CD4-positive, alpha-beta T cell treated with Interferon alpha-2 for 1 hour (primary cell): ENCODE measurements around the gene SSBP3.
A peak's percentile ranks its signal among the peaks of the same experiment; 100 is the strongest.
"Not testable (repeated sequence)": the region's sequence is repeated elsewhere in the genome, so short reads cannot be mapped to it uniquely, and the experiment has no call there.

ENCODE experiments used
- DNase-seq, 2 donors: peaks; one replicate each; pipeline ENCODE4 v3.0.0-alpha.2; 2020 to 2022

Gene SSBP3

DNA sequence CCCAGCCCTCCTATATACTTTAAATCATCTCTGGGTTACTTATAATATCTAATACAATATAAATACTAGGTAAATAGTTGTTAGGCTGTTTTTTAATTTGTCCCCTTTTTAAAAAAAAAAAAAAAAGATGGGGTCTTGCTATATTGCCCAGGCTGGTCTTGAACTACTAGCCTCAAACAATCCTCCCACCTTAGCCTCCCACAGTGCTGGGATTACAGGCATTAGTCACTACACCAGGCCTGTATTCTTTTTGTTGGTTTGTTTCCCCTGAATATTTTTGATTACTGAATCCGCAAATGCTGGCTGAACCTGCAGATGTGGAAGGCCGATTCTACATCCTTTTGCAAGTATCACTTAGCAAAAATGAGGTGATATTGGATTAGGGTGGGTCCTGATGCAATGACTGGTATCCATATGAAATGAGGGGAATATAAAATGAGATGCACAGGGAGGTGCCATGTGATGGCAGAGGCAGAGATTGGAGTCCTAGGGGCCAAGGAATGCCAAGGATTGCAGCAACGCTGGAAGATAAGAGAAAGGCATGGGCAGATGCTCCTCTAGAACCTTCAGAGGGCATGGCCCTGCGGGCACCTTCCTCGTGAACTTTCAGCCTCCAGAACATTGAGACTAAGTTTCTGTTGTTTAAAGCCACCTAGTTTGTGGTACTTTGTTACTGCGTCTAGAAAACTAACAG lies 58.8 kb downstream of the SSBP3 start:
- no peak for DNase-seq

DNA sequence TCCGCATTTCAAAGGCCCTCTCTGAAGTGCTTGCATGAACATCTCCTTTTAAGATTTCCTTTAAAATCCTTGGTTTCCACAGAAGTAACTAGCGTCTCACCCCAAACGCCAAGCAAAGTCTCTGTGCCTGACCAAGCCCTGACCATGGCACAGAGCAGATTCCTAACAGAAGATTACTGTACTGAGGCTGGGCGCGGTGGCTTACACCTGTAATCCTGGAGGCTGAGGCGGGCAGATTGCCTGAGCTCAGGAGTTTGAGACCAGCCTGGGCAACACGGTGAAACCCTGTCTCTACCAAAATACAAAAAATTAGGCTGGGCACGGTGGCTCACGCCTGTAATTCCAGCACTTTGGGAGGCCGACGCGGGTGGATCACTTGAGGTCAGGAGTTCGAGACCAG lies 60.6 kb downstream of the SSBP3 start:
- not testable (repeated sequence) for DNase-seq

DNA sequence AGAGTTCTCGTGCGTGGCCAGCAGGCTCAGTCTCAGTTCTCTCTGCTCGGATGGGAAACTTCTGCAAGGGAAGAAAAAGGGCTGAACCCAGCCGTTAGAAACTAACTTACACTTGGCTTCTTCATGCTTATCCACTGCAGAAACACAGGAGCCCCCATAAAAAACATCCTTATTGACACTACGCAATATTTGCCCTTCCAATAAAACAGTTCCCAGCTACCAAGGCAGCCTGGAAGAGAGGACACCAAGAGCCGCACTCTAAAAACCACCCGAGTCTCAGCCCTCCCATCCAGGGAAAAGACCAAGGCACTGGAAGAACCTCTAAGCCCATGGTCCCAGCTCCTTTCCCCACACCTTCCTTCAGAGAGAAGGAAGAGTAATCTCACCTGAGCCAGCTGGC lies 61.1 kb downstream of the SSBP3 start:
- DNase-seq: no peak

DNA sequence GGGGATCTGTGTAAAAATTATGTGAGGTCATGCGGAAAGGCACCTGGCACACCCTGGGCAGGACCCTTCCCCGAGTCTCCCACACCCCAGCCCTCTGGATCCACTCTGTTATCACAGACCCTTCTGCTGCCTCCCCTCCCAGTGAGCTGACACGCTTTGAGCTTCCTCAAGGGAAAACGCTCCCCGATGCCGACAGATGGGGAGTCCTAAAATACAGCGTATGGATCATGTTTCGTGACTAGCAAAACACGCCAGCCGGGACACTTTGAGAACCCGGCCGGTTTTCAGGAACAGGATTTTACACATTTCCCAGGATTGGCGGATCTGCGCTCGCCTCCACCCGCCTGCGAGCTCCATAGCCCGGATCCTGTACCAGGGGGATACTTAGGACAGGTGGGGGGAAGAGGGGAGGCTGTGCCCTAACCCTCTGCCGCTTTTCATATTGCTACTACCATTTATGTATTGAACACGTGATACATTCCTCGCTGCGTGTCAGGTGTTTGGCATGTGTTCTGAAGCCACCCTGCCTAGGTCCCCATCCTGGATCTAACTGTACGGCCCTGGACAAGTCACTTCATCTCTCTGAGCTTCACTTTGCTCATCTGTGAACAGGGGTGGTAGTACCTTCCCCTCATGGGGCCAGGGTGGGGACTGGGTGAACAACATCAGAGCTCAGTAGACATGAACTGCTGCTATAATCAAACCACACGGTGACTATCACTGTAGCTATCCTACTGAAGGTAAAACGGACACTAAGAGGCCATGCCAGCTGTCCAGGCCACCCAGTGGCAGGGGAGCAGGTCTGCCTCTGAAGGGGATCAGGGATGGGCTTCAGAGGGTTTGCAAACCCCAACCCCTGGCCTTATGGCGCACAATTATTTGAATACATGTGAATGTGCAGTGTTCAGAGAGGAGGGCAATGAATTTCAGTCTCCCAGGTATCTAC lies 63.2 kb downstream of the SSBP3 start:
- no peak for DNase-seq

DNA sequence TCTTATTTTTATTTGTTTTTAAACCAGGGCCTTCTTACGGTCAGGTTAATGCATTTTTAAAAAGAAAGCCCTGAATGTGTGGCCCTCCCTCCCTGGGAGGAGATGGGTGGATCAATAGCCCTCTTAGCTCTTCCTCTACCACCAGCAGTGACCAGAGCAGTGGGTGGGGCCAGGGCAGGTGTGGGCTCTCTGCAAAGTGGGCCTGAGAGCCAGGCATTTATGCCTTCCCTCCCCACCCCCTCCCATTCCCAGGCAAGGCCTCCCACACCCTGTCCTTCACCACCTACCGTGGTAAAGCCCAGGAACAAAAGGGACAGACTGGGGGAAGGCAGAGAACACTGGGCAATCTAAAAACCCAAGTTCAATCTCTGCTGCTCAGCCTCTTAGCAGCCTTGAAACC lies 63.9 kb downstream of the SSBP3 start:
- no peak for DNase-seq

DNA sequence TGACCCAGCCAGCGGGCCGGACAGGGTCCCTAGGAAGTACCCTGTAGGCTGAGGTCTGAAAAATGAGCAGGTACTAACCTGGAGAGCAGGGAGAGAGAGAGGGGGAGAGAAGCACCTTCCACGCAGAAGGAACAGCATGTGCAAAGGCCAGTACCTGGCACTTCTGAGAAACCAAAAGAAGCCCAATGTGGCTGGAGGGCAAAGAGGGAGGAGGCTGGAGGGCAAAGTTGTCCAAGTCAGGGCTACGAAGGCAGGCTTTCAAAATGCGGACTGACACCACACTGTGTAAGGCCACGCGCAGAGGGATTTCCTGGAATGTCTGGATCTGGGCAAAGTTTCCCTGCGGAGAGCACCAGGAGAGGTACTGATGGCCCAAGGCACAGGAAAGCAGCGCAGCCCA lies 64.4 kb downstream of the SSBP3 start:
- no peak for DNase-seq

DNA sequence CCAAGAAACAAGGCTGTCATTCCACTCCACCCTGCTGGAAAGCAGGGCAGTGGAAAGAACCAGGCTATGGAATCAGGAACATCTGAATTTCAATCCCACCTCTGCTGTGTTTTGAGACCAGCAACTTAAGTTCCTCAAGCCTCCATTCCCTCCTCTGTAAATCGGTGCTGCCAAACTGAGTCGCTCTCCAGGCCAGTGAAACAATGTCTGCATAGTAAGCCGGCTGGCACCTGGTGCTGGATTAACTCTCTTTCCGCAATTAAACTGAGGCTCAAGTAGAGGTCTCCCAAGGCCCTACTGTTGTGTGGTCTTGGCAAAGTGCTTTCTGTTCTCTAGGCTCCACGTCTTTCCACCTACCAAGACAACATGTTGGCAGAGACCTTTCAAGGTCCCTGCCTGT lies 65.3 kb downstream of the SSBP3 start:
- no peak for DNase-seq

DNA sequence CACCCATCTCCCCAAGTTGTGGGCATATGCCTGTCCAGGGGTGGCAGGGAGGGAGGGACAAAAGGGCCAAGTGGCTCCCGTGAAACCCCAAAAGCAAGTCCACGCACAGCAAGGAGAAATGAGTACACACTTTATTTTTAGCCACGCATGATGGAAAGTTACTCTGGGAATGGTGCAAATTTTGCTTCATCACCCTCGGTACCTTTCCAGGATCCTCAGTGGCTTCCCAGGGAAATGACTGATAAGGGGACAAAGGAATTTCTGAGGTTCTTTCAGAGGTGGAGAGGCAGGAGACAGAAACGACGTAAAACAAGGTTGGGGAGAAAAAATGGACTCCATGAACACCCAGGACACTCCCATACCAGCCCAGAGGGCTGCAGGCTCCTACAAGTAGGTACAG lies 65.8 kb downstream of the SSBP3 start:
- DNase-seq: no peak

DNA sequence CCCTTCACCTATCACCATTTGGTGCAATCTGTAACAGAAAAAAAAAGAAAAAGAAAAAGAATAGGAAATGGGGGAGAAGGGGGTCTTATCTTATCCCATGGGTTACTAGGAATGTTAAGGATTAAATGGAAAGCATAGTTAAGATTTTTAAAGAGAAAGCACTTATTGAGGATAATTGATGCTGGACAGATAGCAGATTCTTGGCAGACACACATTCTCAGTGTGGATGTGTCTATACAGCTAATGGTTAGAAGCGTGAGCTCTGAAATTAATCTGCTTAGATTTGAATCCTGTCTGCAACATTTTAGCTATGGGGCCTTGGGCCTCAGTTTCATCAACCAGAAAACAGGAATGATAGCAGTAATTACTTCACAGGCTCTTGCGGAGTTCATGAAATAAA lies 67.1 kb downstream of the SSBP3 start:
- DNase-seq: no peak

DNA sequence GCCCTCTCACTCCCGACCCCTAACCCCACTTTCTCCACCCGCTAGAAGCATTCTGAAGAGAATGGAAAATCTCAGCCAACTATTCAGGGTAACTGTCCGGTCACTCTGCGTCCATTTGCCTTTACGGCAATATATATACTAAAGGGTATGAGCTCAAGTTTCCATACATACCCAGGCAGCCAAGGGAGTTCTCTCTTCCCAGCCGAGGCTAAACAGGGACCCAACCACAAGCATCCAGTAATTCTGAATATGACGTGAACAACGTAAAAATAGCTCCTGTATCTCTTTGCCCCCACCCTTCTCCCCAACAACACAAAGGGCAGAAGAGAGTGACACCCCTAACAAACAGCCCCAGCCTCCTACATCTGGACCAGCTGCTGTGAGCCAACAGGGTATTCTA lies 67.7 kb downstream of the SSBP3 start:
- no peak for DNase-seq

DNA sequence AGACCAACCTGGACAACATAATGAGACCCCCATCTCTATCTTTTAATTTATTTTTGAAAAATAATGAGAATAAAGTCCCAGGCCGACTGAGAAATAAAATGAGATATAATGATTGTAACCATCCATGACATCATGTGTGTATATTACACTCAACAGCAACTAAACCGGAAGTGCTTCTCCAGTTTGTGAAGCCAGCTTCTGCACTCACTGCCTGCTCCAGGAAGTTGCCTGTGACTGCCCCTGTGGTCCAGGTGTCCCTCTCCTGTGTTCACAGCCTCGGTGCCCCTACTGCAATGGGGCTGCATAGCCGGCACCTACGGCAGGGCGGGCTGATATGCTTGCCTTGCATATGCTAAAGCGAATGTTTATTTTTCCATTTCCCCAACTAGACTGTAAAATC lies 68.3 kb downstream of the SSBP3 start:
- peak in 1 of 2 donors; percentile 7 for DNase-seq

DNA sequence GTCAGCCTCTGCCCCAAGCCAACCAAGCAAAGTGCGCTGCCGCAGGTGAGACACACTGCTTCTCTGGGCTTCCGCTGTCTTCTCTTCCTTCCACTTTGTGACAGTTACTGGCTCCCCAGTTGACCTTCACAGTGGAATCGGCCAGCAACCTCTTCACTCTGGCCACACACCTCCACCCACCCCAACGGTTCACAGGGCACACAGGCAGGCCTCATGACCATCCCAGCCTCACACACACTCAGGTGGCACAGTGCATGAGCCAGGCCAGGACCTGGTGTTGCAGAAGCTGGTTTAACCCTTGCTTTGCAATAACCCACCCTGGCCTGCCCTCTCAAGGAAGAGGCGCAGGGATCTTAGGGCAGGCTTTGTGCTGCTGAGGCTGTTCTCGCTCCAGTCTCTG lies 69.2 kb downstream of the SSBP3 start:
- no peak for DNase-seq

DNA sequence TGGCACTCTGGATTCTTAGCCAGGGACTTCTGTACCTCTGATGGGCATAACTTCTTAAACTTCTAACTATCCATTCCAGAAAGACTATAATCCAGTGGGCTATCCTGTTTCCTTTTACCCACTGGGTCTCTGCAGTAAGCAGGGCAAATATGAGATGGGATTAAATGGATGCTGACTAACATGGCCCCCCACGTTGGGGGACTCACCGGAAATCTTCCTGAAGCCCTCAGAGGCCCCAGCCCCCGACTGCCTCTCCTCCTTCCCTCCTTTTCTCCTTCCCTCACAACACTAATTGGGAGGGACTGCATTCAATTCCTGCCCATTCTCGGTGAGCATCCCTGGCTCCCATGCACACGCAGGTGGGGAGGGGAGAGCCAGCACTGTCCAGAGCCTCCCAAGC lies 70.1 kb downstream of the SSBP3 start:
- no peak for DNase-seq

DNA sequence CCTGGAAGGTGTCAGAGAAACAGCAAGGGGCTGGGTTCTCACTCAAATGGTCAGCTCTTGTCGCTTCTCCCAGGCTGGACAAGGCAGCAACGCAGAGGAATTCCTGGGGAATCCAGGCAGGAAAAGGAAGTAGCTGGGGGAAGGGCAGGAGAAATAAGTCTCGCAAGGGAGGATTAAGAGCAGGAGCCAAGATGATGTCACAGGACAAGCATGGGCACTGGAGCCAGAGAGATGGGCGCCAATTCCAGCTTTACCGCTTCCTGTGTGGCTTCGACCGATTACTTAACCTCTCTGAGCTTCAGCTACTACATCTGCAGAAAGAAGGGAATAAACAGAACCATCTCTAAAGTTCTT lies 70.5 kb downstream of the SSBP3 start:
- DNase-seq: no peak

DNA sequence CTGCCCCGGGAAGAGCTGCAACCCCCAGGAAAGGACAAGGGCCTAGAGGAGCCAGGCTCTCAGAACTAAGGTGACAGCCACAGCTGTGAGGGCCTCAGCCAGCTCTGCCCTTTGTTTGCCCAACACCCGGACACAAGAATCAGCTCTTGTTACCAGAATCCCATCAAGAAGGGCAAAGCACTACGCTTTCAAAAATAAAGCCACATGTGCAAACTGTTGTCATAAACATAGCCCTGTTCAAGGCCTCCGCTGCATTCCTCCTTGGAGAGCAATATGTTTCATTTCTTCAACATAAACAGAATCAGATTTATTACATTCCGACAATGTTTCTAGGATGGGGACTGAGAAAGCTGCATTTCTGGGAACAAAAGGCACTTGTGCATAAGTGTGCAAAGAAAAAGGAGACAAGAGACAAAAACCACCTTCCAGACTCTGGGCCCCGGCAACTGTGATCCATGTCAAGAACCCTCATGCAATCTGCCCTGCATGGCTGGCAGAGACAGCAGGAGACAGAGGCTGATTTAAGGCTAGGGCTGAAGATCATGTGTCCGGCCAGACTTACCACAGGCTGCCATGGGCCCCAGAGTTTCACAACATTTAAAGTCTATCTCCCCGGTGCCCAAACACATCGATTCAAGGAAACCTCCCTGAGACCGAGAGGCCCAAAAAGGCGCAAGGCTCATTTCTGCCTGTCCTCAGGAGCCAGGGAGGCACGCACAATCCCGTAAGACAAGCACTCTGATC lies 71.0 kb downstream of the SSBP3 start:
- no peak for DNase-seq

DNA sequence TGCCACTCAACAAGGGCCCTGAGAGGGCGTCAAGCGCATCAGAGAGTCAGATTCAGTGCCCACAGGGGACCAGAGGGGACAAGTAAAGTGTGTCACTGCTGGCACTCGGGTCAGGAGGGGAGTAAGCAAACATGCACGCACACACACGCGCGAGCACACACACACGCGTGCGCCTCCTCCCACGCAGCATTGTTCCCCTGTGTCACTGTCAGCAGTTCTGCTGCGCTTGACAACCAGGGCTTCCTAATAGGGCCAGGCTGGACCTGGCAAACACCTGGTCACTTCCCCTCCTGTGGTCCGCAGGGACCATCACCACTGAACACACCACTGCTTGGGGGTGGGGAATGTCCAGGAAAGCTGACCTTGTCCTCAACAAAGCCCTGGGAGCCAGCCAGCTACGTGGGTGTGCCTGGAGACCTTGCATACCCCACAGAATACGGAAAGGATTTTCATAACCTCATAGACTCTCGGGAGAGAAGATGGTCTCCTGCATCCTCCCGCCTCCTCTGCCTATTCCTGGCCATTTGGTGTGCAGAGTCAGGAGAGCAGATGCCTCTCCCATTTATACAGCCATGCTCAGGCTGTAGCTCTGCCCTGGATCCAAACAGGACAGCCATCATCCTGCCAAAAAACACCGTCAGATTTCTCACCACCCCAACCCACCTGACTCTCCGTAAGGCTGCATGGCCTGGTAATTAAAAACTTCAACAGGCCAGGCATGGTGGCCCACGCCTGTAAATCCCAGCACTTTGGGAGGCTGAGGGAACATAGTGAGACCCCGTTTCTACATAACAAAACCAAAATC lies 73.2 kb downstream of the SSBP3 start:
- DNase-seq: no peak

DNA sequence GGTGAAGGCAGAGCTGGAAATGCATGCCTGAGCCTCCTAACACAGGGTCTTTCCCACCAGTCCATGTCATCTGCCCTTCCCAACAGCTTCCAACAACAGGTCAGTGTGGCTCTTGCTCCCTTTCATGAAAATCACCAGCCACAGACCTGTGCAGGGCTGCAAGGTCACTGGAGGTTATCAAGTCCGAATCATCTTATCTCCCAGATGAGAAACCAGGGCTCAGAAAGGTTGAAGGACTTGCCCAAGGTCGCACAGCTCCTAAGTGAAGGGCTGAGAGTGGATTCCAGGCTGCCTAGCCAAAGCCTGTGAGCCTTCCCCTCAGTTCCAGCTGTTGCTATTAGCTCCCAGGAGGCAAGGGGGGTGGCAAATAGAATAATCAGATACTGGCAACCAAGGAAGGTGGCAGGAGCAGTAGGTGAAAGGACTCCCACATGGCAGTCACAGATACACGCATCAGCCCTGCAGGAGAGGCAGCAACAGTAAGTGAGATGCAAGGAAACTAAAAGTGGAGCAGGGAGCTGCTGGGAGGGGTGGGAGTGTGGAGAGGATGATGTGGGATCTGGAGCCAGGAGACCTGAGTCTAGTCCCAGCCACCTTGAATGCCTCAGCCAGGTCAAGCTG lies 74.2 kb downstream of the SSBP3 start:
- no peak for DNase-seq

DNA sequence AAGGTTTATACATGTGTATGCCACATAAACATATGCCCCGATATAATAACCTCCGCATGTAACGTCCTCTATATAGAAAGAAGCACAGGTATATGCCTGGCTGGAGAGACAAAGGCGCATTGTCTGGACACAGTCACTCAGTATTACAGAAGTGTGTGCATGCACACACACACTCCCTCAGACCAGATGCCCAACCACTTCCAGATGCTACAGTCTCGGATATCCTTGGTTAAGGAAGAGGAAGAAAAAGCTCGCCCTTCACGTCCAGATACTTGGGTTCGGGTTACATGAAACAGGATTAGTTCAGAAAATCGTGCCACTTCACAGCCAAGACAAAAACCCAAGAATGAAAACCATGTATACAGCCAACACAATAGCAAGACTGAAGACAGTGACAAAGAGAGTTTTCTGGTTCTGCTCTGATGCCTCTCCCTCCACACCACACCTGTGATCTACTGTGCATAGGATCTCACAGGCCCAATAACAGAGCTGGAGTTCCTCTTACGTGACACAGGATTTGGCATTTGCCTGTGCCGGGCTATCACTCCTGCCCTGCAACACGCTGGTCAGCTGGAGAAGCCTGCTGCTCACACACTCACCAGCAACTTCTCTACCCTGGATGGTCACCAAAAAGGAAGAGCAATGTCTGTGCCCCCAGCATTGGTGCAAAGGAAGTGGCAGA lies 75.0 kb downstream of the SSBP3 start:
- DNase-seq: no peak

DNA sequence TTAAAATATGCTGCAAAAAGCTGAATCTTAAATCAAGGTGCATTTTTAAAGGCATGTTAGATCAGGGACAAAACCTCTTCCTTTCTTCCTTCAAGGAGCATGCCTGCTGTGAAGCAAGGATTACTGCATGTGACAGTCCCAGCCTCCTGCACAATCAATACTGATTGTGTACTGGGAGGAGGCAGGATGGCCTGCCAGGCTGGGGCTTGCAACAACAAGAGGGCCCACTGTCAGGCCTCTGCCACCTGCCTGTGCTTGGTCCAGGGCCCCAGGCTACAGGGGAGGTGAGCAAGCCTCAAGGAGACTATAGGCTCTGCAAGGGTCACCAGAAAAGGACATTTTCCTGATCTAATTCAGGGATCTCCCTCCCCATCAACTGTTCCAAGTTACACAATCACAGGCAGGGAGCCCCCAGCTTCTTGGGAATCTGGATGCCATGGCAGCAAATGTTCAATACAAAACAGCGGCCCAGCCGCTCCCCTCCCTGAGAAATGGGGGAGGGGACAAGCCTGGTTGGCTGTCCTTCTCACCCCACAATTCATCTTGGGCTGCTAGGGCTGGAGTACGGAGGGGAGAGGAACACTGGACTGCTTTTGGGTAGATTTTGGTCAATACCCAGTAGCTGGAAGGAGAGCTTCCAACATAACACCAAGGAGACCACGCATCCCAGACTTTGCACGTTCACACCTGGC lies 76.7 kb downstream of the SSBP3 start:
- no peak for DNase-seq

DNA sequence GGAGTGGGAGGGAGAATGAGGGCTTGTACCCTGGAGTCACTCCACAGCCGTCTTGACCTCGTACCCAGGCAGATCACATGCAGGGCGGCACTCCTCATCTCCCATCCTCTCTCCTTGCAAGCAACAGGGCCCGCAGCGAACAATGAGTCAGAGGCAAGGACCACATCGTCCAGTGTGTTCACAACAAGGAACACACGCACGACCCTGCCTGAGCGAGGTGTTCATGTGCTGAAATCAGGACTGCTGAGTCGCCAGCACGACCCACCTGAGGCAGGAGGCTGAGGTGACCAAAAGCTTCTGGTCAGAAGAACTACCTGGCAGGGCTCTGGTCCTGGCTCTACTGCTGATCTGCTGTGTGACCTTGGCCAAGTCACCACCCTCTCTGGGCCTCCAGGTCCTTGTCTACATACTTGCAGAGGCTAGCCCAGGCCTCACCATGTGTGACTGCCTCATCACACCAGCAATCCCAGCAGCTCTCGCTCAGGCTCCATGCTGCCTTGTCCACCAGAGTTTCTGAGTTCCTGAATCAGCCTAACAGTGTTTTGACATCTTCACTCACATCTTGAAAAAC lies 78.0 kb downstream of the SSBP3 start:
- DNase-seq: no peak
